ENCODE results near the gene CYTH1. TPM values are rescaled to one million over a fixed set of nuclear protein-coding genes. Genes with fewer than 3 reads are reported as not detected.

CYTH1 gene
- total RNA-seq, 1 experiment from 2014 or later = 29.6 TPM

- intact Hi-C loops (cut with micrococcal nuclease; ENCODE audit: unreplicated experiment) = no loop called here
- no peak overlapping the region for H3K27ac Mint-ChIP-seq (ENCODE audit: unreplicated experiment)
Measured at GRCh38 chr17:78731904-78732303, 50.2 kb downstream of the CYTH1 start.

DNA sequence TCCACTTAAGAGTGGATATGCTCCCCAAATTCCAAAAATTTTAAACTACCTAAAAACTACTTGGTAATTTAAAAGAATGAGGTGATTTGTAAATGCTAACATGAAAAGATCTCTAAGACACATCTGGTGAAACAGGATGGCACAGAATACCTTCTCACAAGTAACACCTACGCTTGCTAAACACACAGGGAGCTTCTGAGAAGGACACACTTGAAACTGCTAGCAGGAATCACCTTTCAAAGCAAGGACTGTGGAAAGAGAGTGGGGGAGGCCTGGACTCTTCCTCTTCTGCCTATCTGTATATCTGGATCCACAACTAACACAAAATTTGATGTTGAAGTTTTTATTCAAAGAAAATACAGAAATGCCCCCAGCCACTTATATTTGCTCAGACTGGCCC is 52.4 kb downstream of the CYTH1 start:
- CTCF ChIA-PET = no interaction called here
- no peak for TF ChIP-seq CTCF (IDR thresholded peaks at IDR 0.05; ENCODE audit: insufficient read depth in 1 of 2, low read depth in 1 of 2, low read length in 1 of 2, severe bottlenecking in 1 of 2, unreplicated experiment in 1 of 2)

More at GRCh38 chr17:78731904-78732303, 50.2 kb downstream of the CYTH1 start:
- H3K4me1 ChIP-seq = peaks cover 13% of the 10 kb centered on the region
- no peaks in the 10 kb centered on the region for H3K27me3 Mint-ChIP-seq (ENCODE audit: insufficient read depth, unreplicated experiment)
- no peaks in the 10 kb centered on the region for H3K27me3 ChIP-seq (replicated peaks; ENCODE audit: control insufficient read depth, insufficient read depth, low read length)
- no peaks in the 10 kb centered on the region for H3K36me3 Mint-ChIP-seq (ENCODE audit: insufficient read depth, unreplicated experiment)
- ChIA-PET POLR2A (interaction anchor here (0.6 kb wide), 1 partner anchor 295 kb away, joined by 4 read pairs; no protein-coding TSS in a partner anchor), CTCF (no interaction called here)
- no TSS peak for BruUV-seq (replicated peaks)
- H3K4me1 Mint-ChIP-seq (ENCODE audit: low read depth, unreplicated experiment) = peaks cover 30% of the 10 kb centered on the region
- H3K9me3 ChIP-seq = no peaks in the 10 kb centered on the region
- no peak overlapping the region for H3K4me3 Mint-ChIP-seq (ENCODE audit: unreplicated experiment)
- TF ChIP-seq CTCF (IDR thresholded peaks at IDR 0.05; ENCODE audit: insufficient read depth in 1 of 2, low read depth in 1 of 2, low read length in 1 of 2, severe bottlenecking in 1 of 2, unreplicated experiment in 1 of 2) = no peak
- H3K36me3 ChIP-seq (ENCODE audit: control insufficient read depth, insufficient read depth, low read length) = no peaks in the 10 kb centered on the region; the same call in 1 of the 2 replicates
- DNase-seq = no peak
- no peak overlapping the region for H3K4me3 ChIP-seq (ENCODE audit: low read depth, low read length)
- no peaks in the 10 kb centered on the region for H3K9me3 Mint-ChIP-seq (ENCODE audit: unreplicated experiment)

GRCh38 chr17:78728495-78728894 is 53.6 kb downstream of the CYTH1 start:
- no peak for DNase-seq
- POLR2A ChIA-PET = interaction anchor here (0.6 to 0.7 kb wide), 2 partner anchors 28 to 41 kb away, joined by 4 to 6 read pairs; no protein-coding TSS in a partner anchor
- no peak for TF ChIP-seq CTCF (IDR thresholded peaks at IDR 0.05; ENCODE audit: insufficient read depth in 1 of 2, low read depth in 1 of 2, low read length in 1 of 2, severe bottlenecking in 1 of 2, unreplicated experiment in 1 of 2)
- BruUV-seq (replicated peaks) = no TSS peak
- H3K4me1 Mint-ChIP-seq (ENCODE audit: low read depth, unreplicated experiment) = peaks cover 17% of the 10 kb centered on the region
- no peaks in the 10 kb centered on the region for H3K9me3 Mint-ChIP-seq (ENCODE audit: unreplicated experiment)
- H3K9me3 ChIP-seq = no peaks in the 10 kb centered on the region
- H3K4me3 ChIP-seq (ENCODE audit: low read depth, low read length) = no peak overlapping the region
- H3K27ac Mint-ChIP-seq (ENCODE audit: unreplicated experiment) = no peak overlapping the region
- CTCF ChIA-PET = interaction anchor here (0.6 kb wide), 1 partner anchor 14 kb away, joined by 3 read pairs; no protein-coding TSS in a partner anchor
- no peaks in the 10 kb centered on the region for H3K27me3 Mint-ChIP-seq (ENCODE audit: insufficient read depth, unreplicated experiment)
- H3K36me3 ChIP-seq (ENCODE audit: control insufficient read depth, insufficient read depth, low read length) = no peaks in the 10 kb centered on the region; the same call in 1 of the 2 replicates
- intact Hi-C loops (cut with micrococcal nuclease; ENCODE audit: unreplicated experiment) = no loop called here
- no peak overlapping the region for H3K4me3 Mint-ChIP-seq (ENCODE audit: unreplicated experiment)
- no peaks in the 10 kb centered on the region for H3K27me3 ChIP-seq (replicated peaks; ENCODE audit: control insufficient read depth, insufficient read depth, low read length)
- H3K36me3 Mint-ChIP-seq (ENCODE audit: insufficient read depth, unreplicated experiment) = no peaks in the 10 kb centered on the region
- H3K4me1 ChIP-seq = 0 out of 2 replicates have a peak, but pooled peaks cover 8% of the 10 kb centered on the region

More for the DNA sequence above, 52.4 kb downstream of the CYTH1 start:
- Mint-ChIP-seq H3K27ac (ENCODE audit: unreplicated experiment) (no peak overlapping the region), H3K36me3 (ENCODE audit: insufficient read depth, unreplicated experiment) (no peaks in the 10 kb centered on the region), H3K4me3 (ENCODE audit: unreplicated experiment) (no peak overlapping the region), H3K9me3 (ENCODE audit: unreplicated experiment) (no peaks in the 10 kb centered on the region), H3K4me1 (ENCODE audit: low read depth, unreplicated experiment) (peaks cover 21% of the 10 kb centered on the region), H3K27me3 (ENCODE audit: insufficient read depth, unreplicated experiment) (no peaks in the 10 kb centered on the region)
- Histone ChIP-seq H3K9me3 (no peaks in the 10 kb centered on the region), H3K27me3 (replicated peaks; ENCODE audit: control insufficient read depth, insufficient read depth, low read length) (no peaks in the 10 kb centered on the region), H3K4me1 (peaks cover 9% of the 10 kb centered on the region), H3K36me3 (ENCODE audit: control insufficient read depth, insufficient read depth, low read length) (no peaks in the 10 kb centered on the region; the same call in 1 of the 2 replicates), H3K4me3 (ENCODE audit: low read depth, low read length) (no peak overlapping the region)
- intact Hi-C loops (cut with micrococcal nuclease; ENCODE audit: unreplicated experiment) = no loop called here
- no TSS peak for BruUV-seq (replicated peaks)
- POLR2A ChIA-PET = no interaction called here
- no peak for DNase-seq
